HepG2 (cell line): ENCODE data around the gene PDZD8. TPM values are rescaled to one million over a fixed set of nuclear protein-coding genes. Genes with fewer than 3 reads are reported as not detected.

Experiments
- ATAC-seq: fragments of 200-7000 bp; cut with Tn5 transposase; 3 replicates; pipeline ENCODE4 v1.9.1; 2020; ENCODE audit warnings: mild to moderate bottlenecking, moderate library complexity
- BruUV-seq: library from RNA; stranded (reverse); fragments of 400-500 nt; replicated peaks from 2 replicates; lab custom pipeline; 2021; lab: Mats Ljungman, UMichigan
- CTCF ChIA-PET: fragments of 300-600 bp; formaldehyde crosslinking; extraction: SDS; loops from one replicate; lab custom pipeline; 2021; ENCODE audit warnings: low total read pairs, inconsistent platforms, low intra/inter-chr PET ratio; lab: Yijun Ruan, JAX
- POLR2A ChIA-PET: fragments of 350-600 bp; sonication (Branson Sonifier 250); formaldehyde crosslinking; loops from one replicate; lab custom pipeline; 2020; ENCODE audit warnings: antibody characterized with exemption, inconsistent platforms; lab: Yijun Ruan, JAX
- DNase-seq: peaks from one replicate; pipeline ENCODE4 v3.0.0-alpha.2; 2015; ENCODE audit warnings: low spot score
- FAIRE-seq: peaks from 3 replicates; lab custom pipeline; 2011; peaks lifted over from hg19 to GRCh38; lab: Jason Lieb, UNC
- H2AFZ ChIP-seq: one replicate; pipeline ENCODE4 v1.6.1; 2011; ENCODE audit warnings: low read length, inconsistent platforms
- H3K27ac ChIP-seq: fragments of 300-600 bp; 3 replicates; pipeline ENCODE4 v1.8.0; 2011; ENCODE audit warnings: mixed run types, mild to moderate bottlenecking, mixed read lengths, low read length, inconsistent platforms; ENCODE audit not compliant: insufficient read depth; ENCODE audit errors: extremely low read length
- H3K27me3 ChIP-seq, 2 experiments: fragments of 200-600 bp in 1 of 2; 2 replicates in 1 of 2; 3 replicates in 1 of 2; pipeline versions ENCODE4 v1.6.0 to v1.8.0; 2011; ENCODE audit warnings: low read length in 2 of 2, mild to moderate bottlenecking in 2 of 2, moderate library complexity in 2 of 2, inconsistent platforms in 1 of 2; ENCODE audit not compliant: insufficient read depth in 2 of 2, control insufficient read depth in 1 of 2
- H3K36me3 ChIP-seq, 2 experiments: fragments of 200-600 bp in 1 of 2; replicated peaks in 1 of 2; 2 replicates in 1 of 2; 3 replicates in 1 of 2; pipeline versions ENCODE4 v1.5.1 to v1.8.0; 2011; ENCODE audit warnings: low read length in 2 of 2, inconsistent platforms in 1 of 2; ENCODE audit not compliant: insufficient read depth in 2 of 2, control insufficient read depth in 1 of 2
- H3K4me1 ChIP-seq: 2 replicates; pipeline ENCODE4 v1.5.1; 2012; ENCODE audit warnings: low read length, inconsistent platforms; ENCODE audit not compliant: insufficient read depth
- H3K4me2 ChIP-seq: 2 replicates; pipeline ENCODE4 v1.6.0; 2011; ENCODE audit warnings: low read depth, low read length, inconsistent platforms
- H3K4me3 ChIP-seq, 3 experiments: fragments of 200-600 bp in 1 of 3; sonication (generic), shearing (Covaris generic) in 1 of 3; replicated peaks in 1 of 3; 2 replicates each; pipeline ENCODE4 v1.5.1; 2011 to 2016; ENCODE audit warnings: low read length in 3 of 3, inconsistent platforms in 2 of 3, low read depth in 2 of 3, mild to moderate bottlenecking in 2 of 3, control low read depth in 1 of 3, mixed read lengths in 1 of 3; ENCODE audit not compliant: insufficient read depth in 1 of 3
- H3K79me2 ChIP-seq: one replicate; pipeline ENCODE4 v1.6.1; 2011; ENCODE audit warnings: low read length, inconsistent platforms; ENCODE audit not compliant: insufficient read depth
- H3K9ac ChIP-seq: 2 replicates; pipeline ENCODE4 v1.6.0; 2011; ENCODE audit warnings: mild to moderate bottlenecking, low read depth, low read length, inconsistent platforms; ENCODE audit not compliant: insufficient read depth
- H3K9me3 ChIP-seq: 2 replicates; pipeline ENCODE4 v1.5.1; 2012; ENCODE audit warnings: mild to moderate bottlenecking, low read length
- H4K20me1 ChIP-seq: 2 replicates; pipeline ENCODE4 v1.6.0; 2011; ENCODE audit warnings: inconsistent platforms, mild to moderate bottlenecking, low read length, moderate library complexity; ENCODE audit not compliant: insufficient read depth
- CBX2 ChIP-seq, 2 experiments: fragments of 200-600 bp in 1 of 2; sonication (generic); formaldehyde crosslinking in 1 of 2; IDR thresholded peaks; 2 replicates each; pipeline versions ENCODE4 v1.7.0 to v1.8.1; 2018 to 2022; ENCODE audit warnings: low read depth in 2 of 2, low read length in 1 of 2, mild to moderate bottlenecking in 1 of 2, missing genetic modification reagents in 1 of 2
- EZH2 ChIP-seq: conservative IDR thresholded peaks from 2 replicates; pipeline ENCODE4 v1.6.1; 2012; ENCODE audit warnings: mild to moderate bottlenecking, low read depth, low read length, moderate library complexity
- KDM6A ChIP-seq: IDR thresholded peaks from 2 replicates; pipeline ENCODE4 v1.6.1; 2016; ENCODE audit warnings: low read depth
- WGBS: methylation state at CpG from one replicate; pipeline ENCODE4 v1.1.6; 2017; ENCODE audit warnings: low lambda C conversion rate; 5-methylcytosine and 5-hydroxymethylcytosine counted together
- in situ Hi-C: cut with HindIII; loops from 2 replicates; pipeline ENCODE4 v1.10.0; 2017; ENCODE audit warnings: low pct_unique_long_range_greater_than_20kb; ENCODE audit not compliant: extremely low pct_ligation_motif_present
- intact Hi-C: fragments of 100-400 bp; cut with micrococcal nuclease; formaldehyde crosslinking; loops from one replicate; pipeline ENCODE4 v1.10.0; 2022; ENCODE audit not compliant: unreplicated experiment
- polyA plus RNA-seq, 8 experiments: library from polyadenylated mRNA; depleted of rRNA in 3 of 8; stranded (reverse) in 7 of 8; unstranded in 1 of 8; fragments of >200 nt; fragmentation: Illumina TruSeq in 4 of 8; extraction: Trizol in 4 of 8; gene quantifications; 2 replicates each; pipeline versions ENCODE4 v1.2.1 to v1.2.3, GENCODE V29; 2011 to 2016; ENCODE audit warnings: low read depth in 4 of 8, missing spikeins in 1 of 8, mixed read lengths in 1 of 8; ENCODE audit not compliant: insufficient read depth in 1 of 8
- total RNA-seq, 5 experiments: library from RNA; depleted of rRNA; stranded (reverse); fragments of >200 nt; fragmentation: Illumina TruSeq; extraction: Trizol; gene quantifications; 2 replicates each; pipeline ENCODE4 v1.2.3, GENCODE V29; 2016; ENCODE audit warnings: low read depth in 1 of 5
- TF ChIP-seq, protein P1 (sequence below): sonication (generic); formaldehyde crosslinking; conservative IDR thresholded peaks from 2 replicates; pipeline ENCODE4 v1.4.0; 2020; ENCODE audit warnings: missing genetic modification reagents

Gene PDZD8
- total and polyA plus RNA-seq, 2 of the 13 experiments (the other 11 are each of a cell fraction or from before 2014, with no cell fraction given): 11.2 to 32.0 TPM

DNA sequence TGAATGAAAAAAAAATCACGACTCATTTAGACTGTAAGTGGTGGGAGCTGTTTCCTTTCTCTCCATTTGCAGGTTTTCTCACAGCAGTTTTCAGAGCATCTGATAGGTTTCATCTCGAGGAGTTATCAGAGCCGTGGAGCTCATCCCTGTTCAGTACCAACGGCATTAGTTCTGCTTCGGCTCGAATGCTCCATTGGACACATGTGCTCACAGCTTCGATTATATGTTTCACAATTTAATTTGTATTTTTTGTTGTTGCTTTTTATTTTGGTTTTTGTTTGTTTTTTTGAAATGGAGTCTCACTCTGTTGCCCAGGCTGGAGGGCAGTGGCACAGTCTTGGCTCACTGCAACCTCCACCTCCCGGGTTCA is 132.8 kb downstream of the PDZD8 start:
- Histone ChIP-seq H3K4me2 (no peak overlapping the region), H3K27me3 (peaks cover 9 to 70% of the 10 kb centered on the region in 2 experiments; a peak in 4 of 5 replicates), H3K27ac (no peak overlapping the region), H3K4me1 (0 out of 2 replicates have a peak, but pooled peaks cover 7% of the 10 kb centered on the region), H3K9me3 (no peaks in the 10 kb centered on the region), H3K4me3 (no peak overlapping the region), H4K20me1 (no peaks in the 10 kb centered on the region), H3K36me3 (no peaks in the 10 kb centered on the region), H3K79me2 (no peaks in the 10 kb centered on the region), H3K9ac (no peak overlapping the region), H2AFZ (no peak overlapping the region)
- FAIRE-seq: no peak
- in situ Hi-C loops (no loop called here), intact Hi-C loops (no loop called here)
- no peak for ATAC-seq
- POLR2A ChIA-PET: no interaction called here
- 53% methylated on average over 8 of the region's 8 CpGs for WGBS
- DNase-seq: no peak
- CTCF ChIA-PET: no interaction called here
- no TSS peak for BruUV-seq
- TF ChIP-seq, protein P1, sequence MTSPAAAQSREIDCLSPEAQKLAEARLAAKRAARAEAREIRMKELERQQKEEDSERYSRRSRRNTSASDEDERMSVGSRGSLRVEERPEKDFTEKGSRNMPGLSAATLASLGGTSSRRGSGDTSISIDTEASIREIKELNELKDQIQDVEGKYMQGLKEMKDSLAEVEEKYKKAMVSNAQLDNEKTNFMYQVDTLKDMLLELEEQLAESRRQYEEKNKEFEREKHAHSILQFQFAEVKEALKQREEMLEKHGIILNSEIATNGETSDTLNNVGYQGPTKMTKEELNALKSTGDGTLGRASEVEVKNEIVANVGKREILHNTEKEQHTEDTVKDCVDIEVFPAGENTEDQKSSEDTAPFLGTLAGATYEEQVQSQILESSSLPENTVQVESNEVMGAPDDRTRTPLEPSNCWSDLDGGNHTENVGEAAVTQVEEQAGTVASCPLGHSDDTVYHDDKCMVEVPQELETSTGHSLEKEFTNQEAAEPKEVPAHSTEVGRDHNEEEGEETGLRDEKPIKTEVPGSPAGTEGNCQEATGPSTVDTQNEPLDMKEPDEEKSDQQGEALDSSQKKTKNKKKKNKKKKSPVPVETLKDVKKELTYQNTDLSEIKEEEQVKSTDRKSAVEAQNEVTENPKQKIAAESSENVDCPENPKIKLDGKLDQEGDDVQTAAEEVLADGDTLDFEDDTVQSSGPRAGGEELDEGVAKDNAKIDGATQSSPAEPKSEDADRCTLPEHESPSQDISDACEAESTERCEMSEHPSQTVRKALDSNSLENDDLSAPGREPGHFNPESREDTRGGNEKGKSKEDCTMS: no peak
- 0 out of 2 replicates have a peak, but pooled peaks have one; percentile 52 for TF ChIP-seq CBX2 (IDR thresholded peaks at IDR 0.05; ENCODE audit: low read depth, low read length)
- no peak for TF ChIP-seq CBX2 (CRISPR knock-in tag; IDR thresholded peaks at IDR 0.05; ENCODE audit: low read depth)

DNA sequence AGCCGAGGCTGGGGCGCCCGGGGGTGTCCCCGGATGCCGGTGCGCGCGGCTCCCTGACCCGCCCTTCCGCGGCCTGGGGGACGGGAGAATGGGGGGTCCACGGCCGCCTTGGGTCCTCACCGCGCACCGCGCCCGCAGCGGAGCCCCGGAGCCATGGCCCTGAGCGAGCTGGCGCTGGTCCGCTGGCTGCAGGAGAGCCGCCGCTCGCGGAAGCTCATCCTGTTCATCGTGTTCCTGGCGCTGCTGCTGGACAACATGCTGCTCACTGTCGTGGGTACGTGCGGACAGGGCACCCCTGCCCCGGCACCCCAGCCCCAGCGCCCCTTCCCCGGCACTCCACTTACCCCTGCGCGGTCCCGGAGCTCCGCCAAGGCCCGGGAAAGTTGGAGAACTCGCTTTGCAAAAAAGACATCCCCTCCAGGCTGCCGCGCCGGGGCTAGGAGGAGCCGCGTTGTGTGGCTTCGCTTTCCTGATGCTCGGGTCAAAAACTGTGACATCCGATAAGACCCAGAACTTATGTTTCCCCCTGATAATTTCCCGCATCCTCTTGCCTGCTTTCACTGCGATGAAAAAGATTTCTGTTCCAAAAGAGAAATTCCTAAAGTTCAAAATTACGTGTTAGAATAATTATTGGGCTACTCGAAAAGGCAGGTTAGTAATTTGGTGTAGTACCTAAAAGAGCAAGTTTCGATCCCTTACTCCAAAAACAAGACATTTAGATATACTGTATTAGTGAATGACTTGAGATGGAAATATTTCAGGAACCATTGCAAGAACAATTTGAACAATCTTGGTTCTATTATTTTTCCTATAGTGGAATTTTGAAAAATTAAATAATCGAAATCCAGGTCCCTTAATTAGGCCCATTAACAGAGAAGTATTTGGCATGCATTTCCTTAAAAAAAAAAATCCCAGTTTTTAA is 133.4 kb downstream of the PDZD8 start:
- intact Hi-C loops (no loop called here), in situ Hi-C loops (no loop called here)
- Histone ChIP-seq H3K4me2 (peak overlapping the region; percentile 65; the same call in 1 of the 2 replicates), H3K4me1 (0 out of 2 replicates have a peak, but pooled peaks cover 7% of the 10 kb centered on the region), H3K9me3 (no peaks in the 10 kb centered on the region), H3K27ac (no peak overlapping the region), H3K27me3 (peaks cover 9 to 69% of the 10 kb centered on the region in 2 experiments; a peak in 4 of 5 replicates), H3K79me2 (no peaks in the 10 kb centered on the region), H3K4me3 (peak overlapping the region in 2 of 3 experiments; percentile 16 to 57; a peak in 3 of 6 replicates), H2AFZ (no peak overlapping the region), H4K20me1 (no peaks in the 10 kb centered on the region), H3K9ac (no peak overlapping the region), H3K36me3 (no peaks in the 10 kb centered on the region)
- BruUV-seq: no TSS peak
- TF ChIP-seq CBX2 (IDR thresholded peaks at IDR 0.05; ENCODE audit: low read depth, low read length) (peak; percentile 93), CBX2 (CRISPR knock-in tag; IDR thresholded peaks at IDR 0.05; ENCODE audit: low read depth) (no peak), KDM6A (CRISPR knock-in tag) (no peak), EZH2 (0 out of 2 replicates have a peak, but pooled peaks have one; percentile 60)
- CTCF ChIA-PET: no interaction called here
- no peak for FAIRE-seq
- WGBS: 41% methylated on average over 18 of the region's 56 CpGs
- DNase-seq: no peak
- POLR2A ChIA-PET: no interaction called here
- peak; percentile 71 for ATAC-seq
